ENCODE measurements around the gene KLF3.
"Not testable (repeated sequence)": the region's sequence is repeated elsewhere in the genome, so short reads cannot be mapped to it uniquely, and the experiment has no call there.

KLF3 gene

DNA sequence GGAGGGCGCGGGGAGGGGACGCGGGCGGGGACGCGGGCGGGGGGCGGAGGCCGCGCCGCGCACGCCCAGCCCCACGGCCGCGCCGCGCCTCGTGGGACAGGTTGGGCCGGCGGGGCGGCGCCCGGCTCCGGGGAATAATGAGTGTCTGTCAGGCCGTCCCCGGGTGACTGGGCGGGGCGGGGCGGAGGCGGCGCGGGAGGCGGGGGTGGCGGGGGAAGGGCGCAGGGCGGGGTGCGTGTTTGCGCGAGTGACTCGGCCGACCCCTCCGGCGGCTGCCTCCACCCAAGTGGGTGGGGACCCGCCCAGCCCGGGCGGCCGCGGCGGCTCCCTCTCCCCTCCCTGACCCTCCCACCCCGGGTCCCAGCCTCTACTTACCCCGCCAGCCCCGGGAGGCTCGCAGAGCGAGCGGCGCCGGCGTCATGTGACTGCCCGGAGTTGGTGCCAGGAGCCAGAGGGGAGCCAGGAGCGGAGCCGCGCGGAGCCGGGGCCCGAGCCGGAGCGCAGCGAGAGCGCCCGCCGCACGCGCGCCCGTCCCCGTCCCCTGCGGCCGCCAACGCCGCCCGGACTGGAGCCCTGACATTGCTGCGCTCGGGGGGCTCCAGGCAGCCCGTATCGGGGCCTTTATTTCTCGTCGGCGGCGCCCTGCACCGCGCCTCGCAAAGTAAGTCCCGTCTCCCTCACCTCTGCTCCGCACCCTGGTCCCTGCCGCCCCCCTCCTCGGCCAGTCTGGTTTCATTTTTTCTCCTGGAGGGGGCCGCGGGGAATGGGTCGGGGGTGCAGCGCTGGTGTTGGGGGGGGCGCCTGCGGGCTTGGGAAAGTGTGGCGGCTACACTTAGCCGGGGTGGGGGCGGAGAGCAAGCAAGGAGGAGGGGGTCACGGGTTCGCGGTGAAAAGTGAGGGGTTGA lies at the start of gene KLF3:
Gene KLF3 (plus strand): TSS at position 399 of the 905 bp plus-strand sequence. CDS start 16,427 bp downstream, outside the sequence.
- peak; percentile 85 for DNase-seq
- in situ Hi-C loops (cut with HindIII; ENCODE audit: low pct_ligation_motif_present, low pct_unique_long_range_greater_than_20kb, low sequenced_read_pairs): no loop called here

- no peak for DNase-seq
- in situ Hi-C loops (cut with HindIII; ENCODE audit: low pct_ligation_motif_present, low pct_unique_long_range_greater_than_20kb, low sequenced_read_pairs): no loop called here
Measured at GRCh38 chr4:38614231-38614630, 49.8 kb upstream of the KLF3 start.

DNA sequence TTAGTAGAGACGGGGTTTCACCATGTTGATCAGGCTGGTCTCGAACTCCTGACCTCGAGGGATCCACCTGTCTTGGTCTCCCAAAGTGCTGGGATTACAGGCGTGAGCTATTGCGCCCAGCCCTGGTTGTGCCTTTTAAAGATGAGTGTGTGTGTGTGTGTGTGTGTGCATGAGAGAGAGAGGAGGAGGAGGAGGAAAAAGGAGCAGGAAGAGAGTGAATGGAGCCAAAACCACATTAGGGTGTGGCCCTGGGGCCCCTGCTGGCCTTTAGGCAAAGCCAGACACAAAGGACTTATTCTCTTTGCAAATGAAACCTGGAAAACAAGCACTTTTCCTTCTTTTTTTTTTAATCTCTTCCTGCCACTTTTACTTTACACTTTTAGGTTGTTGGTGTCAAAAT lies 48.2 kb upstream of the KLF3 start:
- in situ Hi-C loops (cut with HindIII; ENCODE audit: low pct_ligation_motif_present, low pct_unique_long_range_greater_than_20kb, low sequenced_read_pairs): no loop called here
- no peak for DNase-seq

DNA sequence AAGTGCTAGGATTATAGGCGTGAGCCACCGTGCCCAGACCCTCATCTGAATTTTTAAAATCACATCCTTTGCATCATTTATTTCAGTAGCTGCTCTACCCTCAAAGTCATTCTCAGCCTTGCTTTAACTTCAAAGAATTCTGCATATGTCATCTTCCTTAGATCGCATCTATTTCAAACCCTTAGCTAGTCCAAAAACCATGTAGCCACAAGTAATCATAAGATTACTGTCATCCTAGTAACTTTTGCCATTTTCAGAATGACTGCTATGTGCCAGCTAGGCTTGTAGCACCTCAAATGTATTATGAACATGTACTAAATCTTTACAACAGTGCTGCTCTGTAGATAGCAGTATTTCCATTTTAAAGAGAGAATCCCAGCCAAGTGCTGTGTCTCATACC lies 45.5 kb upstream of the KLF3 start:
- in situ Hi-C loops (cut with HindIII; ENCODE audit: low pct_ligation_motif_present, low pct_unique_long_range_greater_than_20kb, low sequenced_read_pairs): no loop called here
- no peak for DNase-seq

GRCh38 chr4:38619316-38619715 lies 44.7 kb upstream of the KLF3 start:
- no peak for DNase-seq
- in situ Hi-C loops (cut with HindIII; ENCODE audit: low pct_ligation_motif_present, low pct_unique_long_range_greater_than_20kb, low sequenced_read_pairs): no loop called here

DNA sequence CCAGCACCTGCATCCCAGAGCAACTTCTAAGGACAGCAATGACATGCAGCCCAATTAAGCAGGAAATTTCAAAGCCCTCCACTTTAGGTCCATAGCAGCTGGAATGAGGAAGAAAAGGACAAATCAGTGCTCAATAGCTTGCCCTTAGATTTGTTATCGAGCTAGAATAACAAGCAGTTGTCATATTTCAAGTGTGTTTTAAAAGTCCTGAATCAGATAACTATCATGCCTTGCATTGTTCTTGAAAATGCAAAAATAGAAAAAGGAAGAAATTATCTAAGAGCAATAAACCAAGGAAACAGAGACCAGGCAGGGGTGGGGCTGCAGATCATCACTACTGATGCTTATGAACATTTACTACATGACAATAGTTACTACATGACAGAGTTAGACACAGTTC lies 43.9 kb upstream of the KLF3 start:
- no peak for DNase-seq
- in situ Hi-C loops (cut with HindIII; ENCODE audit: low pct_ligation_motif_present, low pct_unique_long_range_greater_than_20kb, low sequenced_read_pairs): no loop called here

DNA sequence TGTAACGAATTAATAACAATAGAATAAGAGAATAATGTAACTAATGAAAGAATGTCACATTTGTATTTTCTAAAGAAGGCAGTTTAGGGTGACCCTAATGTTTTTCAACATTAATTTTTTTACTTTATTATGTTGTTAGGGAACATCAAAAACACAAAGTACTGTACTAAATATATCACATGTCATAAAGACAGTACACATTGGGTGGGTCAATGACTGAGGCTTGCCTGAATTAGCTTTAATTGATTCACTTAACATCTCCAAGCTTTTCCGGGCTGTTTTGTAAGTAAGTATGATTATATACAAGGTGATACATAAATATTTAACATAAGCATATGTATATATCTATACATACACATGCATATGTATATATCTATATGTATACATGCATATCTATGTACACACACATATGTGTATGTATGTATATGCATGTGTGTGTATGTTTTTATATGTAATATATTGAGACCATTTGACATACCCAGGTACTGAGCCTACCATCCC lies 43.4 kb upstream of the KLF3 start:
- in situ Hi-C loops (cut with HindIII; ENCODE audit: low pct_ligation_motif_present, low pct_unique_long_range_greater_than_20kb, low sequenced_read_pairs): no loop called here
- no peak for DNase-seq

- in situ Hi-C loops (cut with HindIII; ENCODE audit: low pct_ligation_motif_present, low pct_unique_long_range_greater_than_20kb, low sequenced_read_pairs): no loop called here
- DNase-seq: no peak
Measured at GRCh38 chr4:38621028-38621684, 42.8 kb upstream of the KLF3 start.

DNA sequence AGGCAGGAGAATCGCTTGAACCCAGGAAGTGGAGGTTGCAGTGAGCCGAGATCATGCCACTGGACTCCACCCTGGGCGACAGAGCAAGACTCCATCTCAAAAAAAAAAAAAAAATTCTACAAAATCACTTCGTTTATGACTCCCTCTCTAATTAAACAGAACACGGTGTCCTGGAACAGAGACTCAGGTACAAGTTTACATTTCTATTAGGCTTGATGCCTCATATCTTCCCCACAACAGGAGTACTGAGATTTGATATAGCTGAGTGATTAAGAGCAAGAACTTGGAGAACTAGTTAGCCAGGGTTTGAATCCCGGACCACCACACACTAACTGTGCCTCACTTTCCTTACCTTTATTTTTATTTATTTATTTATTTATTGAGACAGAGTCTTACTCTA lies 42.2 kb upstream of the KLF3 start:
- in situ Hi-C loops (cut with HindIII; ENCODE audit: low pct_ligation_motif_present, low pct_unique_long_range_greater_than_20kb, low sequenced_read_pairs): no loop called here
- no peak for DNase-seq

DNA sequence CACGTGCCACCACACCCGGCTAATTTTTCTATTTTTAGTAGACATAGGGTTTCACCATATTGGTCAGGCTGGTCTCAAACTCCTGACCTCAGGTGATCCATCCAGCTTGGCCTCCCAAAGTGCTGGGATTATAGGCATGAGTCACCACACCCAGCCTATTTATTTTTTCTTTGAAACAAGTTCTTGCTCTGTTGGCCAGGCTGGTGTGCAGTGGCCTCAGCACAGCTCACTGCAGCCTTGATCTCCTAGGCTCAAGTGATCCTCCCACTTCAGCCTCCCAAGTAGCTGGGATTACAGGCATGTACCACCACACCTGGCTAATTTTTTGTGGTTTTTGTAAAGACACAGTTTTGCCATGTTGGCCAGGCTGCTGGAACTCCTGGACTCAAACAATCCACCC lies 41.7 kb upstream of the KLF3 start:
- in situ Hi-C loops (cut with HindIII; ENCODE audit: low pct_ligation_motif_present, low pct_unique_long_range_greater_than_20kb, low sequenced_read_pairs); DNase-seq: not testable (repeated sequence)

GRCh38 chr4:38623260-38623659 lies 40.7 kb upstream of the KLF3 start:
- in situ Hi-C loops (cut with HindIII; ENCODE audit: low pct_ligation_motif_present, low pct_unique_long_range_greater_than_20kb, low sequenced_read_pairs): no loop called here

DNA sequence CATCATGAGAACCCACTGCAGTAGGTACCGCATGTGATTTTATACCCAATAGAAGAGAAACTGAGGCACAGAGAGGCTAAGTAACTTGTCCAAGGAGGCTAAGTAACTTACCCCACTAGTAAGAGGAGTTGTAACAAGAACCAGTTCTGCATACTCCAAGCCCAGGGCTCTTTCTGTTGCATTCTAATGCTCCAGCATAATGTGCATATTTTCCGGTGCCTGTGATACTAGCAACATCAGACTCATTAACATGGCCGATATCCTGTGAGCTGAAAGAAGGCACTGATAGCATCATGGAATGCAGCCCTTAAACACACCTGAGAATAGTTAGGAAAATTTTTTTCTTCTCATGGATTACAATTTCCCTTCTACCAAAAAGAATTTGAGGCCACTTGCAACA lies 39.7 kb upstream of the KLF3 start:
- in situ Hi-C loops (cut with HindIII; ENCODE audit: low pct_ligation_motif_present, low pct_unique_long_range_greater_than_20kb, low sequenced_read_pairs): no loop called here

More at GRCh38 chr4:38623260-38623659, 40.7 kb upstream of the KLF3 start:
- no peak for DNase-seq

GRCh38 chr4:38625508-38625907 lies 38.5 kb upstream of the KLF3 start:
- in situ Hi-C loops (cut with HindIII; ENCODE audit: low pct_ligation_motif_present, low pct_unique_long_range_greater_than_20kb, low sequenced_read_pairs): no loop called here
- no peak for DNase-seq

More for the DNA sequence above, 39.7 kb upstream of the KLF3 start:
- no peak for DNase-seq

- in situ Hi-C loops (cut with HindIII; ENCODE audit: low pct_ligation_motif_present, low pct_unique_long_range_greater_than_20kb, low sequenced_read_pairs); DNase-seq: not testable (repeated sequence)
Measured at GRCh38 chr4:38626901-38627444, 37.0 kb upstream of the KLF3 start.

DNA sequence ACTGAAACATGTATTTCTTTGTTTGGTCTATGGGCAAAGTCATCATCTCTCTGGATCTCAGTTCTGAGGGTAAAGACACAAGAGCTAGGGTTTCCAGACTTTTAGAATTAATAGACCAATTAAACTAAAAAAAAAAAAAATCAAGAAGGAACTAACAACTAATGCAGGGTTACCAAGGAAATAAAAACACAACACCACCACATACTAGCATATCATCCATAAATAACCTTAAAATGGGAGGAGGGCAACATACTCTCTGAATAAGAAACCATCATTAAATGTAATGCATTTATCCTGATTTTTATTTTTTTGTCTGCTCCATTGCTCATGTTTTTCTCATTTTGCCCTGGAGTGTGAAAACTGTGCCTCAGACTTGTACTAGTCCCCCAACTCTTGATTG lies 33.5 kb upstream of the KLF3 start:
- DNase-seq: no peak
- in situ Hi-C loops (cut with HindIII; ENCODE audit: low pct_ligation_motif_present, low pct_unique_long_range_greater_than_20kb, low sequenced_read_pairs): no loop called here

DNA sequence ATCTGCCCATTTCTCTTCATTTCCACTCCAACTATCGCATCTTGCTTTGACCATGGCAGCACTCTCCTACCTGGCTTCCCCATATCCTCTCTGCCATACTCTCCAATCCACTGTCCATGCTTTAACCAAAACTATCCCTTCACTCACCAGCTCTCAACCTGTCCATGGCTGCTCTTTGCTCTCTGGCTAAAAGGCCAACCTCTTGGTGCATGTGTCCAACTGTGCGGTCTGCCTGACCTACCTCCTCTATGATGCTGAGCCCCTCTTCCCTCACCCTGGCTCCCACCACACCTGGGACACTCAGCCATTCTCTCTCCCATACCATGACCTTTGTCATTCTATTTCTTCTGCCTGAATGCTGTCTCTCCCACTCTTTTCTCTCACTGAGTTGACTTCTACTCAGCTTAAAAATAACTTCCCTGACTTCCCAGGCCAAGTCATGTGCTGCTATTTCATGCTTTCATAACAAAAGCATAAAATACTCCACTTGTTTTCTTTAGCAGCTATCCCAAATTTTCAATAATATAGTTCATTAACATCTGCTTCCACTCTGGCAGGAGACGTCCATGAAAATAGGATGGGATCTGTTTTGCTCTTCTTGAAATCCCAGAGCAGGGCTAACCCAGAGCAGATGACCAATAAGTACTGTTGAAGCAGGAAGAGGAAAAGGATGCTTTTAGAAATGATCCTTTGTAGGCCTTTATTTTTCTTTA lies 29.8 kb upstream of the KLF3 start:
- in situ Hi-C loops (cut with HindIII; ENCODE audit: low pct_ligation_motif_present, low pct_unique_long_range_greater_than_20kb, low sequenced_read_pairs): no loop called here
- no peak for DNase-seq

GRCh38 chr4:38639242-38639641 lies 24.8 kb upstream of the KLF3 start:
- in situ Hi-C loops (cut with HindIII; ENCODE audit: low pct_ligation_motif_present, low pct_unique_long_range_greater_than_20kb, low sequenced_read_pairs): no loop called here
- no peak for DNase-seq

GRCh38 chr4:38641811-38642210 lies 22.2 kb upstream of the KLF3 start:
- DNase-seq: no peak
- in situ Hi-C loops (cut with HindIII; ENCODE audit: low pct_ligation_motif_present, low pct_unique_long_range_greater_than_20kb, low sequenced_read_pairs): no loop called here

DNA sequence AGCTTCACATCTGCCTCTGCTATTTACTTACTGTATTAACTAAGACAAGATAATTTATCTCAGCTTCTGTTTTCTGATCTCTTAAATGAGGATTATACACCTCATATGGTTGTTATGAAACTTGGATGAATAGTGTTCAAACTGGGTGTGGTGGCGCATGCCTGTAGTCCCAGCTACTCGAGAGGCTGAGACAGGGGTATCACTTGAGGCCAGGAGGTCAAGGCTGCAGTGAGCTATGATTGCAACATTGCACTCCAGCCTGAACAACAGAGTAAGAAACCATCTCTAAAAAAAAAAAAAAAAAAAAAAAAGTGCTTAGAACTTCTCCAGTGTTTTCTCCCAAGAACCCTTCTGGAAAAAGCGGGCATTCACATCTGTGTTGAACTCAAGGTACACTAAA lies 19.8 kb upstream of the KLF3 start:
- DNase-seq: no peak
- in situ Hi-C loops (cut with HindIII; ENCODE audit: low pct_ligation_motif_present, low pct_unique_long_range_greater_than_20kb, low sequenced_read_pairs): no loop called here

All from ACHN (cell line).